Hepatic stellate cell (primary cell): Measurements from ENCODE around the gene SGSM2.

Source experiments
- DNase-seq: peaks from one replicate; pipeline ENCODE4 v3.0.0; 2011; ENCODE audit warnings: low spot score

Gene SGSM2

DNA sequence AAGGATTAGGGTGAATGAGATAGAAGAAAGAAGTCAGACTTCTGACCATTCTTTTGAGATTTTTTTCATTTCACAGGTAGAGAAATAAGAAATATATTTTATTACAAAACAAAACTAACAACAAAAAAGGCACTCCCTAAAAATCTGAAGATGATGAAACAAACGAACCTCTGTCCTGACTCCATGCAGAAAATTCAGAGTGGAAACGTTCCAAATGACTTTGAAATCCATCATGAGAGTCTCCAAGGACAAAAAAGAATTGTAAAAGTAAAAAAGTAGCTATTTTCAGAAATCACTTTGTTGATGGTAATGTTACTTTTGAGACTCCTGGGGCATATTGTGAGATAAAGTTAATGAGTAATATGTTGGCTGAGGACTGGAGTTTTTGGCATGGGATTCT, 89.9 kb downstream of the SGSM2 start:
- no peak for DNase-seq

DNA sequence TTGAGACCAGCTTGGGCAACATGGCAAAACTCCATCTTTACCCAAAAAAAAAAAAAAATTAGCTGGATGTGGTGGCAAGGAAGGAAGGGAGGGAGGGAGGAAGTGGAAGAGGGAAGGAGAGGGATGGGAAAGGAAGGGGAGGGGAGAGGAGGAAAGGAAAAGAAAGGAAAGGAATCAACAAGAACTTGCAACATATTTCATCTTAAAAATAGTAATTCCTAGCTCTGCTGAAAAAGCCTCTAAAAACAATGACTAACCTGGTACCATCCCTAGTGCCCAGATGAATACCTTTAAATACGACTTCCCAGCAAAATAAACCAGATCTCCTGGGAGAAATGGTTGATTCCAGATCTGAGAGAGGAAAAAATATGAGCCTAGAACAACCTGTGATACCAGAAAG, 90.6 kb downstream of the SGSM2 start:
- no peak for DNase-seq
